ENCODE measurements around the gene DPP6. TPM values are rescaled to one million over a fixed set of nuclear protein-coding genes. Genes with fewer than 3 reads are reported as not detected.

DPP6 gene
- total RNA-seq, 1 experiment from 2014 or later, result not detected

DNA sequence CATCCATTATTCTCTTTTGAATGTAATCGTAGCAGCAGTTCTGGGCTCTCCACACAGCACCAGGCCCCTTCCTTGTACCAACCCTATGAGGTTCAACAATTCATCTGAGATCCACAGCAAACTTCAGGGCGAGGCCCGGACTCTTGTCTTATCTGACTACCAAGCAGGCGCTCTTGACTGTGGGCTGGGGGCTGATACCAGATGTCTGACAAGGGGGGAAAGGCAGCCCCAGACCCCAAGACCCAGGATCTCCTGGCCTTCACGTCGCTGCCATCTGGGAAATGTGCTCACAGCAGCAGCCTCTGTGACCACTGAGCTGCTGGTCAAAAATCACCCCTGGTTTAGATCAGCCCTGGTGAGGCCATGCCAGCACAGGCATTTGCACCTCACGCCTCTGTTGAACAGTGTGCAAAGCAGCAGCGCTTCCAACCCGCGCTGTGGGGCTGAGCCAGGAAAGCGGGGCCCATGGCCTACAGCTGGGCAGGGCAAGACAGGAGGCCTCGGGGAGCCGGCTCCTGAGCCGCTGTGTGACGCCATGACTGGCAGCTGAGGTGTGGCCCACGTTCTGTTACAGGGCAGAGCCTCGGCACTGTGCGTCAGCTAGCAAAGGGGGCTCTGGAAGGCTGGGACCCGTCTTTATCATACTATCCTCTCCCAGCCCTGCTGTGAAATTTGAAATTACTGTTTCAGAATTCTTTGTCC lies 806.8 kb downstream of the DPP6 start:
- no peak for DNase-seq (ENCODE audit: low spot score)

DNA sequence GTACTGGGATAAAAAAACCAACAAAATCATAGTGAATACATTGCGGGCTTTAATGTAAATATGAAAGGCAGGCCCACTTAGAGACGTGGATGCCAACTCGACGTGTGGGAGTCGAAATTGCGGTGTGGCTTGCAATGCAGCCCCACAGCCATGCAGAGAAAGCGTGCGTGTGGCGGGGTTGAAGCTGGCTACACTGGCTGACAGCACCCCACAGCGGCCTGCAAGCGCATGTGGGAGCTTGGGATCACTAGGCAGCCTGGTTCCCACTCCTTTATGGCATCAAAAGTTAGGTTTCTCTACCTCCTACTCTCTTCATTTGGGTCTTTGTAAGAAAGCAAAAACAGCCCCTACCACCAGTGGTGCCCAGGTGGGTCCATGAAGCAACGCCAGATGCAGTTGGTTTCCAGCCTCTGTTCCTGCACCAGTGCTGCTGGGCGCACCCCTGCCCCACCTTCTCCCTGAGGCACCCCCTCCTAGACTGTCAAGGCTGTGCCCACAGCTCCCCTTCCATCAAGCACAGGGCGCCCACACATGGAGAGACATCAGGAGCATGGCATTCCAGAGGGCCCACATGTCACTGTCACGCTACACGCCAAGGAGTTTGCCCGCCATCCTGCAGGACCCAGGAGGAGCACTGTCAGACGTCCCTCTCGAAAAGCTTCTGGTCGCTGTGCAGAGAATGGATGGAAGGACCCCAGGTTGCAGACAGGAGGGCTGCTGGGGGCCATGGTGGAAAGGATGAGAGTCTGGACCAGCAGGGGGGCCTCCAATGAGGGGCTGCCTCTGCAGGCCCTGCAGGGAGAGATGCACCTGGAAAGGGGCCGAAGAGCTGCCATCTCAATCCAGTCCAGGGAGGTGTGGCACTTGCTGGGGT lies 807.8 kb downstream of the DPP6 start:
- DNase-seq (ENCODE audit: low spot score), result no peak

GRCh38 chr7:154860621-154861375 lies 808.6 kb downstream of the DPP6 start:
- no peak for DNase-seq (ENCODE audit: low spot score)

- no peak for DNase-seq (ENCODE audit: low spot score)
Observed at GRCh38 chr7:154861589-154861988, 809.4 kb downstream of the DPP6 start.

GRCh38 chr7:154862153-154862791 lies 810.1 kb downstream of the DPP6 start:
- no peak for DNase-seq (ENCODE audit: low spot score)

GRCh38 chr7:154863766-154864522 lies 811.7 kb downstream of the DPP6 start:
- DNase-seq (ENCODE audit: low spot score), result no peak

DNA sequence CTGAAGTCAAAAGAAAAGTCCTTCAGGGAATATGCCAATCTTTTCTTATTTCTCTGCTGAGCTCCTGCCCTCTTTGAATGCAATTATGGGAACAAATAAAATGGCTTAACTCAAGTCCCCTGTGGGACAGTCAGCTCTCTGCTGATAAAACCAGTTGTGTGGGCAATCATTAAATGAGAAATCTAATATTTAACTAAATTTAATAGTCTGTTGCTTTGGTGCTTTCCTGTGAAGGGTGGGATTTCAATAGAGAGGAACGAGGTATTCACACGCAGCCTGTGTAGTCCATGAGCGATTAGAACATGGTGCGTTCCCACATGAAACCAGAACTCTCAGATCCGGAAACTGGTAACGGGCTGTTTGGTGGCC lies 812.3 kb downstream of the DPP6 start:
- DNase-seq (ENCODE audit: low spot score), result no peak

DNA sequence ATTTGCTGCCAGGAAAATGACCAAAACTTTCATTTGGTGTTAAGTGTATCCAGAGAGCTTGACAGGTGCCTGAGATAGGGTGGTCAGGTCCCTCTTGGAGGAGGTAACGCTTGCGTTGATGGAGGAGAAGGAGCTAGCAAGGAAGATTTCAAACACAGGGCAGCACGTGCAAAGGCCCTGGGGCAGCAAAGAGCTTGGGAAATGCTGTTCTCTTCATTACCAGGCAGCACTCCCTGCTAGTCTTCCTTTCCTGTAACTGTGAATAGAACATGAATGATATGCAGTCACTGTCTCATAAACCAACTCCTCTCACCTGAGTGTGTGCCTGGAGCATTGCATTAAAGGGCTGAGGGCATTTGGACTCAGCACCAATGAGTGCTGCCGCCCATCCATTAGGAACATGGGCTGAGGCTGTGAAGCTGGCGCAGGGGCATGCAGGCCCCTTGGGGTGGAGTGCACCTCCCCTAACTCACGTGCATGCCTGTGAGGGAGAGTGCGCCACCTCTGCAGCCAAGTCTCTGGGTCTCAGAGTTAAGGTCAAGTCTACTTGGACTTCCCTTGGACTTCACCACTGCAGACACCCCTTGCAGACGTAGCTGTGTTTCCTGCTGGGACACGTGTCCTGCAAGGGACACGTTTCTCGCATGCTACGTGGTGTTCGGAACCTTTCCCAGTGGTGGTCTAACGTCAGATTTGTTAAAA lies 813.9 kb downstream of the DPP6 start:
- no peak for DNase-seq (ENCODE audit: low spot score)

GRCh38 chr7:154867068-154867467 lies 814.9 kb downstream of the DPP6 start:
- DNase-seq (ENCODE audit: low spot score), result no peak

DNA sequence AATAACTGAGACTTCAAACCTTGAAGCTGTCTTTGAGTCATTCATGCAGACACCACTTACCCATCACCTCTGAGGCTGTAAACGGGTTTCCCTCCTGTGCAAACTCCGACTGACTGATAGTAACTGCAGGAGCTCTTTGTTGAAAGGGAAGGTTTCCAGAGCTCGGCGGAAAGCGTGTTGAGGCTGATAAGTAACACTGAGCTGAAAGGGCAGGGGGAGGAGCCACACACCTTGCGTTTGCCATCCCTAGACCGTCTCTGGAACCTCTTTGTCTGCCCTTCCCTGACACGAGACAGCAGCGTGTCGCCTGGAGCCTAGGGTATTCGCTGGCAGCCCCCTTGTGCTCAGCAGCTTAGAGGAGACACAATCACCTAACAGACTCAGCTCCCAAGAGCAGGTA lies 816.7 kb downstream of the DPP6 start:
- DNase-seq (ENCODE audit: low spot score), result no peak

GRCh38 chr7:154869436-154869835 lies 817.2 kb downstream of the DPP6 start:
- DNase-seq (ENCODE audit: low spot score), result no peak

DNA sequence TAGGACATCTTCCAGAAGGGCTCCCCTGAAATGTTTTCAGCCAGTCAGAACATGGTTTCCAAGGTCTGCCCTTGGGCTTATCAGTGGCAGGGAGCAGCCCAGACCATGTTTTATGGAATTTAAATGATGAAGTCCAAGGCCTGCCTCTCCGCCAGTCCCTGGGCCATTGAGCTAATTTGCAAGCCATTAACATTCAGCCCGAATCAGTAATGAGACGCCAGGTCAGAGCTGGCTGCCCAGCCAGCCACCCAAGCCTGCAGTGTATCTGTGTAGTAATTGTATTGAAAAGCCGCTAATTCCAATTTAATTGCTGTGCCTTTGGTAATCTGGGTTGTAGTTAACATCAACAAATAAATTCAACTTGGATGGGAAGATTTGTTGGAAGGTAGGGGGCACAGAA lies 819.3 kb downstream of the DPP6 start:
- DNase-seq (ENCODE audit: low spot score), result no peak

DNA sequence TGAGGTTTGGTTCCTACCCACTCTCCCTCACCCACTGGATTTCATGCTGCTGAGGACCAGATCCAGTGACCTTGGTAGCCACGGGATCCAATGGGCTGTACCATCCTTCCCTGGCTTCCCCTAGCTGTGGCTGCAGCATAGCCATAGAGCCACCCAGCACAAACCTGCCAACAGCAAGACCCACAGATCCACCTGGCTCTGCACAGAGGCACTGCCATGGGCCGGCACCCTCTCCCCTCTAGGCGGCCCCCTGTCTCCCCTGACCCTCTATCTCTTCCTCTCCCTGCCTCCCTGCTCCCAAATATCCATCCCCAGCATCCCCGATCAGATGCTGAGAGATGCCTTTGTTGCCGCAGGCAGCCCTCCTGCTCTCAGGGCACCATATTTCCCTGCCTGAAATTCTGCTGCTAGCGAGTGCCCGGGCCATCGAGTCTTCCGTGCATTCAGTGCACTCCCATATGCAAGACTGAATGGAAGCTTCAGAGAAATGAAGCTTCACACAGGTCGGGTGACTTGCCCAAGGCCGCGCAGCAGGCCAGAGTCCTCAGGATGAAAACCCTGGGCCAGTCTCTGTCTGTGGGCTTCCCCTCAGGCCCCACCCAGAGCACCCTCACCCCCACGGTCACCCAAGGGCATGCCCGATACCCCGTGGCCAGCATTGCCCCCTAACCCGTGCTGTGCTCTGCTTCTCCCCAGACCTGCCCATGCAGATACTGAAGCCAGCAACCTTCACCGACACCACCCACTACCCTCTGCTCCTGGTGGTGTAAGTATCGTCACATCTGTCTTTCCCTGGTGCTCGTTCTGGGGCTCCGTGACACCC lies 819.9 kb downstream of the DPP6 start:
- no peak for DNase-seq (ENCODE audit: low spot score)

DNA sequence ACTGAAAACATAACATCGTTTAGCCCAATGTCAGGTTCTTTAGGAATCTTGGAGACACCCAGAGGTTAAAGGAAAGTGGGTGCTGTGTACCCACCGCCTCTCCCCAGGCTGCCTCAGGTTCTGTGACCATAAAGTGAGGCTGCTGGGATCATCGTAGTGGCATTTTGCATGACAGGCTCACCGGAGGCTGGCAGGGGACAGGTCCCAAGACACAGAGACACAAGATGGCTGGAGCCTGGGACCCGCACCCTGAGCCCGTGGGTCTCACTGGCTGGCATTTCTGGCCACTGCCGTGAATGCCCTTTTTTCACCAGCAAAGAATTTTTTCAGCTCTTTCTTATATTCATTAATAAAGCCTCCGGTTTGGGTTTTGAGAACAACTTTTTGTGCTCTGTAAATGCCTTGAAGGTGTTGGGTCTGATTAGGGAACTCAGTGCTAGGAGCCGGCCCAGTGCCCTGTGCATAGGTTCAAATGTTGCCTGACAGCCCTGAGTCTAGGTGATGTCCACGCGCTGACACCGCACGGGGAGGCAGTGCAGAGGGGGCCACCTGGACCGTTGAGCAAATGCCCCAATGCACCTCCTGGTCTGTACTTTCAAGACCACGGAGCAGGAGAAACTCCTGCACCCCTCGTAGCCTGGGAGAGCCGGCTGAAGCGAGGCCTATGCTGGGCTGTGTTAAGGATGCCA lies 820.8 kb downstream of the DPP6 start:
- DNase-seq (ENCODE audit: low spot score), result no peak

DNA sequence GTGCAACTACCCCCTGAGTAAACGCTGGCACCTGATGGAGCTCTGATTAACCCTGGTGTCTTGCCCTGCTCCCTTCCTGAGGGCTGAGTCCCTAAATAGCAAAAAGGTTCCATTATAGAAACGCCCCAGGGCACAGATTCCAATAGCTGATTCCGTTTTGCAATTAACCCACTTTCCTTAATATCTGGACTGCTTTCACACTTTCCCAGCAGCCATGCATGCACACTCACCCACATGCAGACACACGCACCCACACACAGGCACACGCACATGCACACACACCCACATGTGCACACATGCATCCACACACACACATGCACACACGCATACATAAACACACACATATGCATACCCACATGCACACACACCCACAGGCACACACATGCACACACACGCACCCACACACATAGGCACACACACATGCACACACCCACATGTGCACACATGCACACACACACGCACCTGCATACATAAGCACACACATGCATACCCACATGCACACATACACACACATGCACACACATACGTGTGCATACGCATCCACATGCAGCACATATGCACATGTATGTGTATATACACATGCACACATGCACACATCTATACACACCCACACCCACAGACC lies 821.4 kb downstream of the DPP6 start:
- DNase-seq (ENCODE audit: low spot score), result no peak

GRCh38 chr7:154874409-154875113 lies 822.4 kb downstream of the DPP6 start:
- no peak for DNase-seq (ENCODE audit: low spot score)

- DNase-seq (ENCODE audit: low spot score), result no peak
Observed at GRCh38 chr7:154875297-154875696, 823.1 kb downstream of the DPP6 start.

- DNase-seq (ENCODE audit: low spot score), result no peak
Observed at GRCh38 chr7:154876516-154876915, 824.3 kb downstream of the DPP6 start.
